C4-2B (cell line): ENCODE results near the gene OPTC.

ENCODE experiments used
- ZFX ChIP-seq: fragments of 450-650 bp; IDR thresholded peaks from 2 replicates; pipeline ENCODE4 v1.6.1; 2017
- TF ChIP-seq, protein P1 (sequence below): fragments of 450-650 bp; conservative IDR thresholded peaks from 2 replicates; pipeline ENCODE4 v1.5.1; 2017; ENCODE audit warnings: mild to moderate bottlenecking

DNA sequence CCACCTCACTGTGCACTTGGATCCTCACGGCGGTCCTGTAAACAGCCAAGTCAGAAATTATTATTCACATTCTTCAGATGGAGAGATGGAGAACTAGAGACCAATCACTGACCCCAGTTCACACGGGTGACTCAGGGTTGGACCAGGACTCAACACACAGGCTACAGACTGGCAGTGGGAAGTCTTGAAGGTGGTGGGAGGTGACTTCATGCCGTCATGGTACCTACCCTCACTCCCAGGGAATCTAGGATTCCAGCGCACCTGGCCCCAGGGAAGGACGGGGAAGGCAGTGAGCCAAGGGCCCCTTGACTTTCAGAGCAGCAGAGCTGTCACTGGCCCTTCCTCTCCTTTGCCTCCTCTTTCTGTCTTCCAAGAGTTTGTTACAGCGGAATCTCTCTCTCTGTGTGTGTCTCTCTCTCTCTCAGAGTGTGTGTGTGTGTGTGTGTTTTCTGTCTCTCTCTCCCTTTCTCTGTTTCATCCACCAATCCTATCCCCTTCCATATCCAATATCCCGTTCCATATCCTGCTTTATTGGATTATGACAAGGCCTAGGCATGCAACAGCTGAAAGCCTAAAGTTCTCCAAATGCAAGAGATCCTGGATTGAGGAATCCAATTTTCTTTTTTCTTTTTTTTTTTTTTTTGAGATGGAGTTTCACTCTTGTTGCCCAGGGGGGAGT lies 11.7 kb downstream of the OPTC start:
- TF ChIP-seq, protein P1, sequence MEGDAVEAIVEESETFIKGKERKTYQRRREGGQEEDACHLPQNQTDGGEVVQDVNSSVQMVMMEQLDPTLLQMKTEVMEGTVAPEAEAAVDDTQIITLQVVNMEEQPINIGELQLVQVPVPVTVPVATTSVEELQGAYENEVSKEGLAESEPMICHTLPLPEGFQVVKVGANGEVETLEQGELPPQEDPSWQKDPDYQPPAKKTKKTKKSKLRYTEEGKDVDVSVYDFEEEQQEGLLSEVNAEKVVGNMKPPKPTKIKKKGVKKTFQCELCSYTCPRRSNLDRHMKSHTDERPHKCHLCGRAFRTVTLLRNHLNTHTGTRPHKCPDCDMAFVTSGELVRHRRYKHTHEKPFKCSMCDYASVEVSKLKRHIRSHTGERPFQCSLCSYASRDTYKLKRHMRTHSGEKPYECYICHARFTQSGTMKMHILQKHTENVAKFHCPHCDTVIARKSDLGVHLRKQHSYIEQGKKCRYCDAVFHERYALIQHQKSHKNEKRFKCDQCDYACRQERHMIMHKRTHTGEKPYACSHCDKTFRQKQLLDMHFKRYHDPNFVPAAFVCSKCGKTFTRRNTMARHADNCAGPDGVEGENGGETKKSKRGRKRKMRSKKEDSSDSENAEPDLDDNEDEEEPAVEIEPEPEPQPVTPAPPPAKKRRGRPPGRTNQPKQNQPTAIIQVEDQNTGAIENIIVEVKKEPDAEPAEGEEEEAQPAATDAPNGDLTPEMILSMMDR, result no peak
- no peak for TF ChIP-seq ZFX
